GM12801 (cell line): ENCODE data around the gene CHST11.

Source experiments
- CTCF ChIP-seq: IDR thresholded peaks from one replicate; pipeline ENCODE4 v1.5.1; 2011; ENCODE audit warnings: control low read depth; ENCODE audit not compliant: insufficient read length; ENCODE audit errors: extremely low read depth

The CHST11 gene

GRCh38 chr12:104763168-104763805, 306.5 kb downstream of the CHST11 start:
- no peak for TF ChIP-seq CTCF

GRCh38 chr12:104764225-104765091, 307.7 kb downstream of the CHST11 start:
- no peak for TF ChIP-seq CTCF

- no peak for TF ChIP-seq CTCF
Measured at GRCh38 chr12:104767261-104767660, 310.5 kb downstream of the CHST11 start.

DNA sequence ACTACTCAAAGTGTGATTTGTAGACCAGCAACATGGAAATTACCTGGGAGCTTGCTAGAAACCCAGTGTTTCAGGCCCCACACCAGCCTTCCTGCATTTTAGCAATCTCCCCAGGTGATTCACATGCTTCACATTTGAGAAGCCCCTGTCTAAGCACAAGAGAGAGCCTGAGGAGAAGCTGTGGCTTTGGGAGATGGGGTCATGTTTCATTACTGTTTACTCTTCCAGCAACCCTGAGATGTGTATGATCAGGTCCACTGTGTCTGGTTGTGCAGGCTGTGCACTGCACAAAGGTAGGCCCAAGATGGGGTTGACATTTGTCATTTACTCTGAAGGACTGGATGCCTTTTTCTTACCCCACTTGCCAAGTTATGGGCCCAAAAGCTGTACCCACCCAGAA, 311.3 kb downstream of the CHST11 start:
- no peak for TF ChIP-seq CTCF

DNA sequence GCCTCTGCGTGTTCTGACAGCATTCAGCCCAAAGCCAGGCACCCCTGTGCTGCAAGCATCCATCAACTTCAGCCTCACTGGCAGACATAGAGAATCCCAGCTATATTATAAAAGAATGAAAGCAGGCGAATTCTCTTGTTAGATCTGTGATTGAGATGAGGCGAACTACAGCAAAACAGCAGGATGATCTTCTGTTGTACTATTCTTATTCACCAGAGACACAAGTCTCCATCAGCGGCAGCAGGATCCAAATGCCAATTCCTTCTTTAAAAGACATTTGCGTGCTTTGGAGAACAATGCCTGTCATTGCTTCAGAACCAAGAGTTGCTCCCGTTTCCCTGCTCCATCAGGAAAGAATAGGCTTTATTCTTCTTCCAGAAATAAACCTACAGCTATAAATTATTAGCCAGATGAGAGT, 312.4 kb downstream of the CHST11 start:
- no peak for TF ChIP-seq CTCF

DNA sequence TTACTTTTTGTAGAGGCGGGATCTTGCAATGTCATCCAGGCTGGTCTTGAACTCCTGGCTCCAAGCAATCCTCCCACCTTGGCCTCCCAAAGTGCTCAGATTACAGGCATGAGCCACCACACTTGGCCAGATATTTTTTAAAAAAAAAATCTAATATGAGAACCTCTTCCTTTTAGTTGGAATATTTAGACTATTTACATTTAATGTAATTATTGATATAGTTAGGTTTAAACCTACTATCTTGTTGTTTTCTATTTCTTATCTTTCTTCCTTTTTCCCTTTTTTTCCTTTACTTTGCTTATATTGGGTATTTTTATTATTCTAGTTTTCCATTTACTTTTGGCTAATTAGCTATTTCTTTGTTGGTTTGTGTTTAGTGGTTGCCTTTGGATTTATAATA, 315.6 kb downstream of the CHST11 start:
- TF ChIP-seq CTCF = no peak

DNA sequence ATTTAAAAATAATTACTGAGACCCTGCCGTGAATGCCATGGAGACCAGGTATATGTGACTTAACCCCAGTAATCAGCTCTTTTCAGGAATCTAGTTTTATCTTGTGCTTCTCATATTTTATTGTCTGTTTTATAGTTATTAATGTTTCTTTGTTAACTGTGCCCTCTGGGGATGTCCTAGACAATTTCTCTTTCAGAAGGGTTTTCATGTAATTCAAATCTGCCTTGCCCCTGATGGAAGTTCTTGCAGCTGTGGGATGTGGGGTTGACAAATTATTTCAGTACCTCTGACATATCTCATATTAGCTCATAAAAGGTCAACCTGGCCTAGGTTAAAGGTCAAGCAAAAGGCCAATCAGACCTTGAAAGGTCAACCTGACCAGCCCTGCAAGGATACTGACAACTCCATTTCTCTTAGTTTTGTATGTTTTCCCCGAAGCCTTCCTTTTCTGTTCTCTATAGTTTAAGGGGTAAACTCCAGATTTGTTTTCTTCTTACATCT, 319.0 kb downstream of the CHST11 start:
- no peak for TF ChIP-seq CTCF
